Stomach (tissue), 4 donors: Measurements from ENCODE around the gene GALK2.

Experiments
- CTCF ChIP-seq, 7 experiments: fragments of 450-650 bp in 4 of 7; fragments of 200-600 bp in 3 of 7; sonication (generic) in 3 of 7; IDR thresholded peaks; one replicate each; pipeline ENCODE4 v1.5.1; 2016 to 2019; ENCODE audit warnings: antibody characterized with exemption in 7 of 7, control low read depth in 2 of 7, mild to moderate bottlenecking in 1 of 7
- POLR2A ChIP-seq, 4 donors: fragments of 450-650 bp; IDR thresholded peaks; one replicate each; pipeline ENCODE4 v1.6.1; 2016; ENCODE audit warnings: antibody characterized with exemption in 4 of 4, control low read depth in 2 of 4, mild to moderate bottlenecking in 1 of 4, moderate library complexity in 1 of 4
- POLR2AphosphoS5 ChIP-seq, 3 donors: sonication (generic); formaldehyde crosslinking; IDR thresholded peaks; one replicate each; pipeline ENCODE4 v1.6.1; 2016; ENCODE audit warnings: antibody characterized with exemption in 3 of 3

- peak in 5 of 7 experiments; percentile 44 to 66 (median 51) for TF ChIP-seq CTCF (IDR thresholded peaks at IDR 0.05)
- TF ChIP-seq POLR2AphosphoS5 (IDR thresholded peaks at IDR 0.05), result peak in 1 of 3 donors; percentile 16
- no peak for TF ChIP-seq POLR2A (IDR thresholded peaks at IDR 0.05)
Measured at GRCh38 chr15:49235446-49236124, 65.5 kb downstream of the GALK2 start.
